Spleen (tissue), 11 donors: ENCODE measurements around the gene GGACT. TPM values are rescaled to one million over a fixed set of nuclear protein-coding genes. Genes with fewer than 3 reads are reported as not detected.

Experiments
- DNase-seq: peaks from one replicate; pipeline ENCODE4 v3.0.0-alpha.2; 2020
- H3K27ac ChIP-seq, 8 donors: fragments of 200-600 bp; sonication (generic) in 7 of 8; 1 replicate in 4 of 8; 2 replicates in 4 of 8; pipeline versions ENCODE4 v1.5.0 to v1.8.0; 2016 to 2021; ENCODE audit warnings: inconsistent platforms in 4 of 8, mild to moderate bottlenecking in 4 of 8, moderate library complexity in 1 of 8
- H3K27me3 ChIP-seq, 7 donors: fragments of 200-600 bp; sonication (generic) in 6 of 7; replicated peaks in 1 of 7; 1 replicate in 4 of 7; 2 replicates in 3 of 7; pipeline versions ENCODE4 v1.5.0 to v1.8.0; 2016 to 2021; ENCODE audit warnings: inconsistent platforms in 3 of 7, mild to moderate bottlenecking in 1 of 7
- H3K36me3 ChIP-seq, 6 donors: fragments of 200-600 bp; sonication (generic) in 5 of 6; 1 replicate in 4 of 6; 2 replicates in 2 of 6; pipeline versions ENCODE4 v1.5.0 to v1.8.0; 2016 to 2021; ENCODE audit warnings: inconsistent platforms in 2 of 6
- H3K4me1 ChIP-seq, 6 donors: fragments of 200-600 bp; sonication (generic) in 5 of 6; 1 replicate in 3 of 6; 2 replicates in 3 of 6; pipeline versions ENCODE4 v1.5.0 to v1.8.0; 2016 to 2021; ENCODE audit warnings: inconsistent platforms in 3 of 6
- H3K4me3 ChIP-seq, 8 donors: fragments of 200-600 bp; sonication (generic) in 7 of 8; 1 replicate in 4 of 8; 2 replicates in 4 of 8; pipeline versions ENCODE4 v1.5.0 to v1.8.0; 2016 to 2021; ENCODE audit warnings: inconsistent platforms in 4 of 8, mild to moderate bottlenecking in 4 of 8, moderate library complexity in 2 of 8
- H3K9me3 ChIP-seq, 8 donors: fragments of 200-600 bp; sonication (generic) in 7 of 8; 1 replicate in 4 of 8; 2 replicates in 4 of 8; pipeline versions ENCODE4 v1.5.0 to v1.8.0; 2016 to 2021; ENCODE audit warnings: inconsistent platforms in 4 of 8
- CTCF ChIP-seq, 11 experiments: fragments of 200-600 bp in 7 of 11; fragments of 450-650 bp in 4 of 11; sonication (generic) in 4 of 11; IDR thresholded peaks in 8 of 11; conservative IDR thresholded peaks in 3 of 11; 1 replicate in 7 of 11; 2 replicates in 4 of 11; pipeline versions ENCODE4 v1.4.0 to v1.8.0; 2016 to 2021; ENCODE audit warnings: antibody characterized with exemption in 11 of 11, inconsistent platforms in 4 of 11, mild to moderate bottlenecking in 1 of 11
- POLR2A ChIP-seq, 3 donors: fragments of 450-650 bp; IDR thresholded peaks; one replicate each; pipeline ENCODE4 v1.5.1; 2017; ENCODE audit warnings: antibody characterized with exemption in 3 of 3, mild to moderate bottlenecking in 1 of 3
- POLR2AphosphoS5 ChIP-seq, 3 donors: sonication (generic); formaldehyde crosslinking; IDR thresholded peaks; one replicate each; pipeline ENCODE4 v1.5.1; 2017; ENCODE audit warnings: antibody characterized with exemption in 3 of 3
- WGBS, 5 donors: extraction: QIAGEN DNeasy Blood & Tissue Kit in 3 of 5; methylation state at CpG; one replicate each; pipeline versions ENCODE4 v1.1.5 to v1.1.7; 2013 to 2018; 5-methylcytosine and 5-hydroxymethylcytosine counted together
- intact Hi-C: fragments of 100-400 bp; cut with DNase I; formaldehyde crosslinking; loops from one replicate; pipeline ENCODE4 v1.15.0; 2023; ENCODE audit warnings: low total_unique reads
- polyA plus RNA-seq, 3 donors: library from polyadenylated mRNA; stranded (reverse); fragments of 200-250 nt; gene quantifications; one replicate each; pipeline ENCODE4 v1.2.1, GENCODE V29; 2013
- total RNA-seq, 7 donors: library from RNA; depleted of rRNA in 3 of 7; stranded (reverse); fragments of >200 nt in 3 of 7; fragmentation: NEBNext Ultra II Directional in 4 of 7; extraction: Animal tissue kit (Norgen Biotek cat#: 25700) in 4 of 7; gene quantifications; one replicate each; pipeline versions ENCODE4 v1.1.0 to v1.2.1, GENCODE V29; 2016 to 2021
- donor health status: healthy with polysubstance abuse.
- donor health status: DM: no; HTN: no; CAD: no; lungs with moderate emphysema.
- donor health status: DM: no; HTN: no; CAD: no.
- donor health status: Bipolar disorder and iron deficiency.
- donor health status: healthy.
- donor health status: DM: no; HTN: no; CAD: no.
- donor health status: DM: yes; HTN: yes; CAD: no.

The GGACT gene
- total and polyA plus RNA-seq, 10 donors: 1.9 to 19.7 (median 3.9) TPM

- DNase-seq: no peak
- no peak overlapping the region for H3K4me3 ChIP-seq
- TF ChIP-seq POLR2A (IDR thresholded peaks at IDR 0.05) (no peak), POLR2AphosphoS5 (IDR thresholded peaks at IDR 0.05) (no peak), CTCF (IDR thresholded peaks at IDR 0.05 in 8 of 11, conservative IDR thresholded peaks at IDR 0.05 in 3 of 11) (no peak)
- no peaks in the 10 kb centered on the region for H3K9me3 ChIP-seq
- WGBS, 5 donors: 52 to 69% (median 68%) methylated on average over 2 of the region's 2 CpGs
- peaks cover 0 to 19% (median 13%) of the 10 kb centered on the region in 6 donors for H3K4me1 ChIP-seq
- H3K27me3 ChIP-seq: no peaks in the 10 kb centered on the region
- no peak overlapping the region for H3K27ac ChIP-seq
- no peaks in the 10 kb centered on the region for H3K36me3 ChIP-seq
- intact Hi-C loops: no loop called here
Observed at GRCh38 chr13:100502446-100502845, 86.1 kb downstream of the GGACT start.

GRCh38 chr13:100497389-100497788, 91.2 kb downstream of the GGACT start:
- no peak overlapping the region for H3K27ac ChIP-seq
- DNase-seq: no peak
- TF ChIP-seq CTCF (IDR thresholded peaks at IDR 0.05 in 8 of 11, conservative IDR thresholded peaks at IDR 0.05 in 3 of 11) (no peak), POLR2A (IDR thresholded peaks at IDR 0.05) (no peak)
- H3K4me1 ChIP-seq: peaks cover 0 to 24% (median 4%) of the 10 kb centered on the region in 6 donors
- no peaks in the 10 kb centered on the region for H3K27me3 ChIP-seq
- H3K9me3 ChIP-seq: no peaks in the 10 kb centered on the region
- H3K36me3 ChIP-seq: no peaks in the 10 kb centered on the region
- intact Hi-C loops: no loop called here
- 90 to 100% (median 95%) methylated on average over 1 of the region's 1 CpG for WGBS, 5 donors
- no peak overlapping the region for H3K4me3 ChIP-seq

DNA sequence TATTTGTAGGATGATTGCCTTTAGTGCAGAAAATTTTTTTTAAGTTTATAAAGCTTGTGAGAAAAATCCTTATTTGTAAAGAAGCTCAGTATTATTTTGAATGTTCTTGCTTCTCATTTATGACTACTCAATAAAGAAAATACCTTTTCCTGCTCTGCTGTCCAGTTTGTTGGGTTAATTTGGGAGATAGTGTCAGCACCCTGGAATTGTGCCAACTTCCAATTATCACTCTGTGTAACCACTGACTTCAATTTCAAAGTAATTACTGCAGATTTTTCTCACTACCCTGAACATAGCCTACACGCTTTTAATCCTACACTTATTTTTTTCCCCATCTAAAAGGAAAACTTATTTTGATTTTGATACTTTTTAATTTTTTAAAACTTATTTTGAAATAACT, 93.1 kb downstream of the GGACT start:
- no peaks in the 10 kb centered on the region for H3K36me3 ChIP-seq
- 91 to 100% (median 95%) methylated on average over 1 of the region's 1 CpG for WGBS, 5 donors

GRCh38 chr13:100493418-100493817, 95.2 kb downstream of the GGACT start:
- no peak for TF ChIP-seq POLR2AphosphoS5 (IDR thresholded peaks at IDR 0.05)
- no peak for TF ChIP-seq CTCF (IDR thresholded peaks at IDR 0.05 in 8 of 11, conservative IDR thresholded peaks at IDR 0.05 in 3 of 11)
- TF ChIP-seq POLR2A (IDR thresholded peaks at IDR 0.05): no peak
- no peaks in the 10 kb centered on the region for H3K9me3 ChIP-seq
- H3K27ac ChIP-seq: peak overlapping the region in 3 of 8 donors; percentile 6 to 42 (median 36)
- H3K4me1 ChIP-seq: peaks cover 0 to 50% (median 11%) of the 10 kb centered on the region in 6 donors
- intact Hi-C loops: no loop called here
- H3K36me3 ChIP-seq: no peaks in the 10 kb centered on the region
- DNase-seq: no peak
- no peaks in the 10 kb centered on the region for H3K27me3 ChIP-seq
- peak overlapping the region in 1 of 8 donors; percentile 7 for H3K4me3 ChIP-seq
- 43 to 81% (median 67%) methylated on average over 7 of the region's 7 CpGs for WGBS, 5 donors

More for the DNA sequence above, 93.1 kb downstream of the GGACT start:
- H3K27me3 ChIP-seq: no peaks in the 10 kb centered on the region
- TF ChIP-seq POLR2AphosphoS5 (IDR thresholded peaks at IDR 0.05) (no peak), CTCF (IDR thresholded peaks at IDR 0.05 in 8 of 11, conservative IDR thresholded peaks at IDR 0.05 in 3 of 11) (no peak), POLR2A (IDR thresholded peaks at IDR 0.05) (no peak)
- H3K4me1 ChIP-seq: peaks cover 0 to 40% (median 11%) of the 10 kb centered on the region in 6 donors
- H3K4me3 ChIP-seq: no peak overlapping the region
- no peak for DNase-seq
- intact Hi-C loops: no loop called here
- H3K9me3 ChIP-seq: no peaks in the 10 kb centered on the region
- no peak overlapping the region for H3K27ac ChIP-seq
